ENCODE measurements around the gene PI4KA.

DNA sequence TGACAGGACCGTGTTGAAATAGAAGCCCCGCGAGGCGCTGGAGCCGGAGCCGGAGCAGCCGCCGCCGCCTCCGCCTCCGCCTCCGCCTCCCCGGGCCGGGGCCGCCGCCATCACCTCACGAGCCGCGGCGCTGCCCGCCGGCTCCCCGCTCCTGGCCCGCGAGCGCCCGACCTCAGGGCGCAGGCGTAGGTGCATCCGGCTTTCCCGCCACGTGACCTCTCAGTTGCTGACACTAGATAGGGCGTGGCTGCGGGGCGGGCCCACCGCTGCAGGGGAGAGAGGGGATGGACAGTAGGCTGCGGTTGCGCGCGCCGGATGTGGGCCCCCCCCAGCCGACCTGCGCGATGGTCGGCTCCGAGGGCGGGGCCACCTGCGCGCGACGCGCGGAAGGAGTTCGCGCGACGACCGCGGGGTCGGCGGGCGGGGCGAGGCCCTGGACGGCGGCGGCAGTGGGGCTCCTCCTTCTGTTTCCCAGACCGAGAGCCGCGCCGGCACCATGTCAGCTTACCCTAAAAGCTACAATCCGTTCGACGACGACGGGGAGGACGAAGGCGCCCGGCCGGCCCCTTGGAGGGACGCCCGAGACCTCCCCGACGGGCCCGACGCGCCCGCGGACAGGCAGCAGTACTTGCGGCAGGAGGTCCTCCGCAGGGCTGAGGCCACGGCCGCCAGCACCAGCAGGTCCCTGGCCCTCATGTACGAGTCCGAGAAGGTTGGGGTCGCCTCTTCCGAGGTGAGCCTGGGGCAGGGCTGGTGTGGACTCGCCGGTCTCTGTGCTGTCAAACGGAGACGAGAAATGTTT, at the start of gene PI4KA, which contains the start of gene SNAP29:
- TF ChIP-seq, protein P1, sequence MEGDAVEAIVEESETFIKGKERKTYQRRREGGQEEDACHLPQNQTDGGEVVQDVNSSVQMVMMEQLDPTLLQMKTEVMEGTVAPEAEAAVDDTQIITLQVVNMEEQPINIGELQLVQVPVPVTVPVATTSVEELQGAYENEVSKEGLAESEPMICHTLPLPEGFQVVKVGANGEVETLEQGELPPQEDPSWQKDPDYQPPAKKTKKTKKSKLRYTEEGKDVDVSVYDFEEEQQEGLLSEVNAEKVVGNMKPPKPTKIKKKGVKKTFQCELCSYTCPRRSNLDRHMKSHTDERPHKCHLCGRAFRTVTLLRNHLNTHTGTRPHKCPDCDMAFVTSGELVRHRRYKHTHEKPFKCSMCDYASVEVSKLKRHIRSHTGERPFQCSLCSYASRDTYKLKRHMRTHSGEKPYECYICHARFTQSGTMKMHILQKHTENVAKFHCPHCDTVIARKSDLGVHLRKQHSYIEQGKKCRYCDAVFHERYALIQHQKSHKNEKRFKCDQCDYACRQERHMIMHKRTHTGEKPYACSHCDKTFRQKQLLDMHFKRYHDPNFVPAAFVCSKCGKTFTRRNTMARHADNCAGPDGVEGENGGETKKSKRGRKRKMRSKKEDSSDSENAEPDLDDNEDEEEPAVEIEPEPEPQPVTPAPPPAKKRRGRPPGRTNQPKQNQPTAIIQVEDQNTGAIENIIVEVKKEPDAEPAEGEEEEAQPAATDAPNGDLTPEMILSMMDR (conservative IDR thresholded peaks at IDR 0.05; ENCODE audit: low read depth, low read length) = no peak
- no peak for TF ChIP-seq EZH2 (IDR thresholded peaks at IDR 0.05; ENCODE audit: borderline replicate concordance, low read depth, low read length, poor library complexity, severe bottlenecking)
